Activated CD8-positive, alpha-beta memory T cell treated with anti-CD3 and anti-CD28 coated beads for 48 hours (primary cell): ENCODE measurements around the gene CC2D1A.
"Not testable (repeated sequence)": the region's sequence is repeated elsewhere in the genome, so short reads cannot be mapped to it uniquely, and the experiment has no call there.

Source experiments
- DNase-seq, 3 experiments: peaks; one replicate each; pipeline ENCODE4 v3.0.0-alpha.2; 2020; ENCODE audit warnings: low read depth in 2 of 3, low spot score in 2 of 3

CC2D1A gene

GRCh38 chr19:13960863-13961784 is 55.1 kb downstream of the CC2D1A start:
- no peak for DNase-seq

GRCh38 chr19:13961826-13962698 is 56.1 kb downstream of the CC2D1A start:
- DNase-seq: no peak

- DNase-seq: no peak
Measured at GRCh38 chr19:13962699-13963602, 57.0 kb downstream of the CC2D1A start.

DNA sequence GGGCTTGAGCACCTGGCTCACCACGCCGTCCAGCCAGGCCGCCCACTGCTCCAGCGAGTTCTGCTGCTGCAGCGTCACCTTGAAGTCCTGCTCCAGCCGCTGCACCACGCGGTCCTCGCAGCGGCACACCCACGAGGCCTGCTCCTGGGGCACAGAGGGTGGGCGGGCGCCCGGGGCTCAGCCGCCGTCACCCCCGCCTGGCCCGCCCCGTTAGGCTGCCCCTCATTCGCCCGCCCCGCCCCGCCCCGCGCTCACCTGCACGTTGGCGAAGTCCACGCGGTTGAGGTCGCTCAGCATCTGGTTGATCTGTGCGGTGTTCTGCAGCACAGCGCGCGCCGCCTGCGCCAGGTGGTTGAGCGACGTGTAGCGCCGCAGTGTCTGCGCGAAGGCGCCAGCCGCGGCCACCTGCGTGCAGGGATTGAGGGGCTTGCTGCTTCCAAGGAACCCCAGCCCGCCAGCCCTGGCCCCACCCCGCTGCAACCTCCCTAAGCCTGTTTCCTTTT is 57.7 kb downstream of the CC2D1A start:
- DNase-seq: no peak

DNA sequence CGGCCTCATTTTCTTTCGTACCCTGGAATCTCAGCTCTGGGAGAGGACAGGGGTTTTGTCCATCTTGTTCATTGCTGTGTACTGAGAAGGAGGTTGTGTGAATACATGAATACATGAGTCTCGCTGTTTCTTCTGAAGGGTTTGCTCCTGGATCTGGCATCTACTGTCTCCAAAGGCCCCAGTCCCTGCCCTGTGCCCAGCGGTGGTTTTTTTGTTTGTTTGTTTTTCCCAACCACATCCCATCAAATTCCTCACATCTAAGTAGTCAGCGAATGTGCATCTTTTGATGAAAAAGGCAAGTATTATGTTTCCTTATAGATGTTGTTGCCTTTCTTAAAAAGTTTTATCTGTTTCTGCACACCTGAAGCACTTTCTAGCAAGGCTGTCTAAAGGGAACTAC is 58.8 kb downstream of the CC2D1A start:
- DNase-seq: no peak

GRCh38 chr19:13965377-13965896 is 59.4 kb downstream of the CC2D1A start:
- no peak for DNase-seq

GRCh38 chr19:13965926-13966683 is 60.1 kb downstream of the CC2D1A start:
- no peak for DNase-seq

- DNase-seq: no peak
Measured at GRCh38 chr19:13966684-13967128, 60.7 kb downstream of the CC2D1A start.

GRCh38 chr19:13967206-13967605 is 61.2 kb downstream of the CC2D1A start:
- DNase-seq: not testable (repeated sequence)

DNA sequence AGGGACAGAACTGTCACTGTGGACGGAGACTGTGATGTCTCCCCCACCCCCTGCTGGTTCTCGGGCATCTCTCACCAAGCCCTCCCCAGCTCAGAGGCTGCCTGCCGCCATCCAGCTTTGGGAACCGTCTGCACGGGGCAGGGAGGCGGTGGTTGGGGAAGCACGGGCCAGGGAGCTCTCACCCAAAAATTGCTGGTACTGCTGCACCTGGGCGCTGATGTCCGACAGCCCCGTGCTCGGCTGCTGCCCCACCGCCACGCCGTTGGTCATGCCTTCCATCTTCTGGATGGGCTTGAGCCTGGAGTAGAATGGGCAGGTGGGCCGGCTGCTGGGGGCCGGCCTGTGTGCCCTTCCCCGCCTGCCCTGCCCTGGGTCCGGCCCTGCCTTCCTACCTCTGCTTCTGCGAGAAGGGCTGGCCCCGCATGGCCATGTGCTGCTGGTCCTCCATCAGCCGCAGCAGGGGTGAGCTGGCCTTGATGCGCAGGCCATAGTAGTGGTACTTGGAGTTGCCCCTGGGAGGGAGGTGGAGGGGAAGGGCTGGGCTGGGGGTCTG is 62.5 kb downstream of the CC2D1A start:
- no peak for DNase-seq

DNA sequence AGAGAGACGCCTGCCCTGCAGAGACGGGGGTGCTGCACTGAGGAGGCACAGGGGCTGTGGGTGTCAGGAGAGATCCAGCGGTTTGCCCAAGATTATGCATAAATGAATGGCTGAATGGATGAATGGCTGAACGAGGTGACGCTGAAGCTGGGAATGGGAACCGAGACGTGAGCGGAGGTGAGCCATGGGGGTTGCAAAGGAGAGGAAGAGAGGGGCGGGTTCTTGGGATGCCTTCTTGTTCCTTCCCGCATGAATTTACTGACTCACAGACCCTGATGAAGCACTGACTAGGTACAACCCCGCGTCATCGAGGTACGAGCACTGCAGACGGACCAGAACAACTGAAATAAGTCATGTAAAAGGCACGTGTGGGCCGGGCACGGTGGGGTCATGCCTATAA is 63.0 kb downstream of the CC2D1A start:
- DNase-seq: no peak

DNA sequence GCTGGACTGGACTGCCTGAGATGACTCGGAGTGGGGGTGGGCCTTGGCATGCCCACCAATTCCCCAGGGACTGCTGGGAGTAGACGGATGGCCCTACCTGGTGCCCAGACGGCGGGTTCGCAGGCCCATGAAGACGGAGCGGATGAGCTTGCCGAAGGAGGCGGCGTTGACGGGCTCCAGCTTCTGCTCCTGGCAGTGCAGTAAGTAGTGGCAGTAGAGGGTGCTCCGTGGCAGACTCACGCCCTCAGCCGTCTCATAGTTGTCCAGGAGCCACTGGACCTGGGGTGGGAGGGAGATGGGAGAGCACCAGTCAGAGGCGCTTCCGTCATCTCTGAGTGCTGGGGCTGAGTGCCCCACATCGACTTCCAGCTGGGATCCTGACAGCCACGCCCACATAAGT is 63.9 kb downstream of the CC2D1A start:
- DNase-seq: no peak

DNA sequence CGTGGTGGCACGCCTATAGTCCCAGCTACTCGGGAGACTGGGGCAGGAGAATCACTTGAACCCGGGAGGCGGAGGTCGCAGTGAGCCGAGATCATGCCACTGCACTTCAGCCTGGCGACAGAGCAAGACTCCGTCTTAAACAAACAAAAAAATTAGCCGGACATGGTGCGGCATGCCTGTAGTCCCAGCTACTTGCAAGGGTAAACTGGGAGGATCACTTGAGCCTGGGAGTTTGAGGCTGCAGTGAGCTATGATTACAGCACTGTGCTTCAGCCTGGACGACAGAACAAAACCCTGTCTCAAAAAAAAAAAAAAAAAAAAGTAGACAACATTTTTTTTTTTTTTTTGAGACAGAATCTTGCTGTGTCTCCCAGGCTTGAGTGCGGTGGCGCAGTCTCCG is 65.9 kb downstream of the CC2D1A start:
- DNase-seq: not testable (repeated sequence)

- DNase-seq: no peak
Measured at GRCh38 chr19:13972368-13973155, 66.6 kb downstream of the CC2D1A start.

DNA sequence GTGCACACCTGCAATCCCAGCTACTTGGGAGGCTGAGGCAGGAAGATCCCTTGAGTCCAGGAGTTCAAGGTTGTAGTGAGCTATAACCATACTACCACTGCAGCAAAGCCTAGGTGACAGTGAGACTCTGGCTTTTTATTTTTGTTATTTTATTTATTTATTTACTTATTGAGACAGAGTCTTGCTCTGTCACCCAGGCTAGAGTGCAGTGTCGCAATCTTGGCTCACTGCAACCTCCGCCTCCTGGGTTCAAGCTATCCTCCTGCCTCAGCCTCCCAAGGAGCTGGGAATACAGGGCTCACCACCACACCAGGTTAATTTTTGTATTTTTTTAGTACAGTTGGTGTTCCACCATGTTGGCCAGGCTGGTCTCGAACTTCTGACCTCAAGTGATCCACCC is 67.5 kb downstream of the CC2D1A start:
- not testable (repeated sequence) for DNase-seq

DNA sequence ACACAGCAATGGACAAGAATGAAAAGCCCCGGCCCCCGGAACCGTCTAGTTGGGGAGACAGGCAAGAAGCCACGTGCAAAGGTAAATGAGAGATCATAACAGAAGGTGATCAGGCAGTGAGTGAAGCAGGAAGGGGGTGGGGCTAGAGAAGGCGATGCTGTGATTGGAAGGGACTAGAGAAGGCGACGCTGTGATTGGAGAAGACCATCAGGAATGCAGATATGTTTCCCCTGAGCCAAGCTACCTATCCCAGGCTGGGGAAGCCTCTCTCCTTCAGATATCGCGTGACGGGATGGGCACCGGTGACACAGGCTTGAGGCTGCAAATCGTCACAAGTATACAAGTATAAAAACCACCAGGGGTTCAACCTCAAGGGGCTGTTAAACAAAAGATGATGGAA is 68.1 kb downstream of the CC2D1A start:
- DNase-seq: no peak

DNA sequence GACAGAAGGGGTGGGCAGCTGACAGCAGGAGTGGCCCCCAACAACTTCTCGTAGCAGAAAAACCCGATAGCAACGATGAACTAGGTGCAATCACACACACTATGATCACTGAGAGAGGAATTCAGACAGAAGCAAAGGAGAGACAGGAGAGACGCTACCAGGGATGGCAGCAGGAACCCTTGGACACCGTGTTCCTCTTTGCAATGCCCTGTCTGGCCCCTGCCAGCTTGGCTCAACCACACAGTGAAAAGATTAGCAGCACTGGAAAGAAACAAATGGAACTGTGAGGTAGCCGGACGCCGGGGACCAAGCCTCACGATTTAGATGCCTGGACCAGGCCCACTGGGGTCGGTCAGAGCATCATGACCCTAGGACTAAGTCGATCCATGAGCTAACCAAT is 69.9 kb downstream of the CC2D1A start:
- DNase-seq: no peak

DNA sequence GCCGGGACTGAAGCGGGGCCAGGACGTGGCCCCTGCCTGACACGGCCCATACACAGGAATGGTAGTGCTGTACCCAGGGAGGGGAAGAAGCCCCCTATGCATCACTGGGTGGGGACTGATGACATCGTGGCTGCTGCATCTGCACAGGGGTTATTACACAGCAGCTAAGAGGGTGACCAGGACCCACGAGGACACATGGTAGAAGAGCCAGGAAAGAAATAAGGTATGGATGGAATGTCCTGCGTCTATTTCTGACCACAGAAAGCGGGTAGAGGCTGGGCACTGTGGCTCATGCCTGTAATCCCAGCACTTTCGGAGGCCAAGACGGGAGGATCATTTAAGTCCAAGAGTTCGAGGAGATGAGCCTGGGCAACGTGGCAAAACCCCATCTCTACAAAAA is 70.4 kb downstream of the CC2D1A start:
- DNase-seq: no peak

GRCh38 chr19:13977803-13978202 is 71.8 kb downstream of the CC2D1A start:
- DNase-seq: no peak
